Keratinocyte (primary cell): ENCODE measurements around the gene TMEM129.

Experiments used
- EZH2 ChIP-seq: IDR thresholded peaks from one replicate; pipeline ENCODE4 v1.6.1; 2012; ENCODE audit warnings: inconsistent platforms, mild to moderate bottlenecking, low read length, moderate library complexity
- TF ChIP-seq, protein P1 (sequence below), 3 experiments: IDR thresholded peaks in 1 of 3; conservative IDR thresholded peaks in 1 of 3; optimal IDR thresholded peaks in 1 of 3; 2 replicates in 2 of 3; 3 replicates in 1 of 3; pipeline versions ENCODE3 to v1.5.1; 2011; ENCODE audit warnings: low read length in 3 of 3, mild to moderate bottlenecking in 3 of 3, moderate library complexity in 2 of 3, control low read depth in 1 of 3, inconsistent platforms in 1 of 3; ENCODE audit not compliant: insufficient read depth in 2 of 3; ENCODE audit errors: extremely low read depth in 1 of 3

DNA sequence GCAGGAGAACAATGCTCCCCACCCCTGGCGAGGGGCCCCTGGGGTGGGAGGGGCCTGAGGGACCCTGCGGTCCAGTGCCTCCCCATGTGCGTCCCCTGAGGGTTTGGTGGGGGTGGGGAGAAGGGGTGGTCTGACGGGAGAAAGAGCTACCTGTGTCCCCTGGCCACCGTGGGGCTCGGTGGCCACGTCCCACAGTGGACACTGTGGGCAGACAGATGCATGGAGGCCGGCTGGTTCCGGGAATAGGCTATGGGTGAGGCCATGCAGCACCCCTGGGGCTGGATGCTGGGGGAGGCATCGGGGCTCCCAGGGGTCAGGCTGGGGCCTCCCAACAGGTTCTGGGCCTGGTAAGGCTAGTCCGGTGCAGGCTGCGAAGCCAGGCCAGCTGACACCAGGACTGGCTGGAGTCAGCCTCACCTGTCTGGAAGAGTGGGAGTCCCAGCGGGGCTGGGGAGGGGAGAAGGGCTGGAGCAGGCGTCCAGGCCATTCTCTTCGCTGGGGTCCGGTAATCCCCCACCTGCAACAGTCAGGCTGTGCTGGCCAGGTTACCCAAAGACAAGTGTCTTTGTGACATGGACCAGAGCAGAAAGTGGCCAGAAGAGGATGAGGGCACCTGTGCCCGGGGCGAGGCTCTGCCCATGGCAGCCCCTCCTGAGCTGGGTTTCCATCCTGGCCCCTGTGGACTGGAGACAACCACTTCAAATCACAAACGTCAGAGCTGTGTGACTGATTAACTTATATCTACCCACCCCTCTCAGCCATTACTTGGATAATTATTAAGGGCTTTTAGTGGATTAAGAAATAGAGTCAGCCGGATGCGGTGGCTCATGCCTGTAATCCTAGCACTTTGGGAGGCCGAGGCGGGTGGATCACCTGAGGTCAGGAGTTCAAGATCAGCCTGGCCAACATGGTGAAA is 35.6 kb downstream of the TMEM129 start:
- TF ChIP-seq EZH2, result no peak
- TF ChIP-seq, protein P1, sequence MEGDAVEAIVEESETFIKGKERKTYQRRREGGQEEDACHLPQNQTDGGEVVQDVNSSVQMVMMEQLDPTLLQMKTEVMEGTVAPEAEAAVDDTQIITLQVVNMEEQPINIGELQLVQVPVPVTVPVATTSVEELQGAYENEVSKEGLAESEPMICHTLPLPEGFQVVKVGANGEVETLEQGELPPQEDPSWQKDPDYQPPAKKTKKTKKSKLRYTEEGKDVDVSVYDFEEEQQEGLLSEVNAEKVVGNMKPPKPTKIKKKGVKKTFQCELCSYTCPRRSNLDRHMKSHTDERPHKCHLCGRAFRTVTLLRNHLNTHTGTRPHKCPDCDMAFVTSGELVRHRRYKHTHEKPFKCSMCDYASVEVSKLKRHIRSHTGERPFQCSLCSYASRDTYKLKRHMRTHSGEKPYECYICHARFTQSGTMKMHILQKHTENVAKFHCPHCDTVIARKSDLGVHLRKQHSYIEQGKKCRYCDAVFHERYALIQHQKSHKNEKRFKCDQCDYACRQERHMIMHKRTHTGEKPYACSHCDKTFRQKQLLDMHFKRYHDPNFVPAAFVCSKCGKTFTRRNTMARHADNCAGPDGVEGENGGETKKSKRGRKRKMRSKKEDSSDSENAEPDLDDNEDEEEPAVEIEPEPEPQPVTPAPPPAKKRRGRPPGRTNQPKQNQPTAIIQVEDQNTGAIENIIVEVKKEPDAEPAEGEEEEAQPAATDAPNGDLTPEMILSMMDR (optimal IDR thresholded peaks at IDR 0.05 in 1 of 3, IDR thresholded peaks at IDR 0.05 in 1 of 3, conservative IDR thresholded peaks at IDR 0.05 in 1 of 3; ENCODE audit: extremely low read depth in 1 of 3, insufficient read depth in 2 of 3, low read length in 3 of 3), result no peak
